ENCODE measurements around the gene AKR1C2. TPM values are rescaled to one million over a fixed set of nuclear protein-coding genes. Genes with fewer than 3 reads are reported as not detected.
"Not testable (repeated sequence)": the region's sequence is repeated elsewhere in the genome, so short reads cannot be mapped to it uniquely, and the experiment has no call there.

Gene AKR1C2
- total RNA-seq, 4 donors from 2014 or later, result 1.0 to 5.4 (median 4.4) TPM

- H3K9me3 ChIP-seq; H3K27me3 ChIP-seq; intact Hi-C loops (cut with DNase I; ENCODE audit: low total_unique reads); H3K4me1 ChIP-seq; H3K36me3 ChIP-seq; H3K27ac ChIP-seq; DNase-seq; H3K4me3 ChIP-seq: not testable (repeated sequence)
- peak in 1 of 4 experiments; percentile 15 for TF ChIP-seq CTCF (IDR thresholded peaks at IDR 0.05)
Measured at GRCh38 chr10:5018671-5019277, 15.1 kb upstream of the AKR1C2 start.

- no peak for DNase-seq
- Histone ChIP-seq H3K27ac (peak overlapping the region in 1 of 2 donors; percentile 38), H3K4me1 (no peaks in the 10 kb centered on the region), H3K4me3 (no peak overlapping the region), H3K9me3 (no peaks in the 10 kb centered on the region), H3K27me3 (no peaks in the 10 kb centered on the region), H3K36me3 (no peaks in the 10 kb centered on the region)
- no peak for TF ChIP-seq POLR2A (IDR thresholded peaks at IDR 0.05)
- TF ChIP-seq CTCF (IDR thresholded peaks at IDR 0.05), result no peak
- intact Hi-C loops (cut with DNase I; ENCODE audit: low total_unique reads), result no loop called here
Measured at GRCh38 chr10:5018134-5018533, 14.5 kb upstream of the AKR1C2 start.

GRCh38 chr10:5014936-5015335, 11.3 kb upstream of the AKR1C2 start:
- H3K9me3 ChIP-seq, result no peaks in the 10 kb centered on the region
- no peak for DNase-seq
- intact Hi-C loops (cut with DNase I; ENCODE audit: low total_unique reads), result no loop called here
- H3K36me3 ChIP-seq, result no peaks in the 10 kb centered on the region
- no peak overlapping the region for H3K4me3 ChIP-seq
- no peaks in the 10 kb centered on the region for H3K27me3 ChIP-seq
- H3K27ac ChIP-seq, result no peak overlapping the region
- no peak for TF ChIP-seq POLR2A (IDR thresholded peaks at IDR 0.05)
- no peak for TF ChIP-seq CTCF (IDR thresholded peaks at IDR 0.05)
- no peaks in the 10 kb centered on the region for H3K4me1 ChIP-seq

GRCh38 chr10:5014200-5014910, 10.7 kb upstream of the AKR1C2 start:
- intact Hi-C loops (cut with DNase I; ENCODE audit: low total_unique reads); H3K27ac ChIP-seq; H3K9me3 ChIP-seq; H3K36me3 ChIP-seq; DNase-seq; H3K27me3 ChIP-seq; H3K4me1 ChIP-seq; H3K4me3 ChIP-seq: not testable (repeated sequence)

GRCh38 chr10:5013385-5013784, 9.7 kb upstream of the AKR1C2 start:
- Histone ChIP-seq H3K27ac (no peak overlapping the region), H3K27me3 (no peaks in the 10 kb centered on the region), H3K36me3 (no peaks in the 10 kb centered on the region), H3K9me3 (no peaks in the 10 kb centered on the region), H3K4me3 (no peak overlapping the region), H3K4me1 (no peaks in the 10 kb centered on the region)
- intact Hi-C loops (cut with DNase I; ENCODE audit: low total_unique reads), result no loop called here
- TF ChIP-seq POLR2A (IDR thresholded peaks at IDR 0.05) (no peak), CTCF (IDR thresholded peaks at IDR 0.05) (no peak)
- no peak for DNase-seq
